Measurements from ENCODE around the gene KLRF2.

DNA sequence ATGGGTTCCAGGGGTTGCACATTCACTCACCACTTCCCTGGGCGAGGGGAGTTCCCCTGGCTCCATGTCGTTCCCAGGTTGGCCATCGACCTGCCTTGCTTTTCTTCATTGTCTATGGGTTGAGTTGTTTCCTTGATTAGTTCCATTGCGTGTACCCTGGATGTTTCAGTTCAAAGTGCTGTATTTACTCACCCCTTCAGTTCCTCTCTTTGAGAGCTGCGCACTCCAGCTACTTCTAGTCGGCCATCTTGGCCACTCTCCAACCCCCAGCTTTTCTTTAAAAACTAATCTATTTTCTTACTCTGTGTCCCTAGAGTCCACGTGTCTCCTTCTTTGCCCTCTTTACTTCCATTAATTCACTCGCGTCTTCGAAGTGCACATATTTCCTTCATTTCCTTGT lies 39.2 kb downstream of the KLRF2 start:
- TF ChIP-seq, protein P1, sequence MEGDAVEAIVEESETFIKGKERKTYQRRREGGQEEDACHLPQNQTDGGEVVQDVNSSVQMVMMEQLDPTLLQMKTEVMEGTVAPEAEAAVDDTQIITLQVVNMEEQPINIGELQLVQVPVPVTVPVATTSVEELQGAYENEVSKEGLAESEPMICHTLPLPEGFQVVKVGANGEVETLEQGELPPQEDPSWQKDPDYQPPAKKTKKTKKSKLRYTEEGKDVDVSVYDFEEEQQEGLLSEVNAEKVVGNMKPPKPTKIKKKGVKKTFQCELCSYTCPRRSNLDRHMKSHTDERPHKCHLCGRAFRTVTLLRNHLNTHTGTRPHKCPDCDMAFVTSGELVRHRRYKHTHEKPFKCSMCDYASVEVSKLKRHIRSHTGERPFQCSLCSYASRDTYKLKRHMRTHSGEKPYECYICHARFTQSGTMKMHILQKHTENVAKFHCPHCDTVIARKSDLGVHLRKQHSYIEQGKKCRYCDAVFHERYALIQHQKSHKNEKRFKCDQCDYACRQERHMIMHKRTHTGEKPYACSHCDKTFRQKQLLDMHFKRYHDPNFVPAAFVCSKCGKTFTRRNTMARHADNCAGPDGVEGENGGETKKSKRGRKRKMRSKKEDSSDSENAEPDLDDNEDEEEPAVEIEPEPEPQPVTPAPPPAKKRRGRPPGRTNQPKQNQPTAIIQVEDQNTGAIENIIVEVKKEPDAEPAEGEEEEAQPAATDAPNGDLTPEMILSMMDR (IDR thresholded peaks at IDR 0.05; ENCODE audit: control extremely low read depth in 1 of 3, insufficient read depth in 1 of 3, low read depth in 1 of 3, low read length in 3 of 3), result no peak
- TF ChIP-seq POLR2A (IDR thresholded peaks at IDR 0.05; ENCODE audit: control extremely low read depth in 1 of 2, low read depth in 2 of 2, low read length in 2 of 2) (no peak), SP4 (IDR thresholded peaks at IDR 0.05; ENCODE audit: low read length) (no peak), ASH2L (IDR thresholded peaks at IDR 0.05; ENCODE audit: low read length) (no peak), FOSL1 (IDR thresholded peaks at IDR 0.05; ENCODE audit: insufficient read depth, low read depth, low read length) (no peak), CHD1 (IDR thresholded peaks at IDR 0.05; ENCODE audit: low read depth, low read length) (no peak), EP300 (IDR thresholded peaks at IDR 0.05; ENCODE audit: borderline replicate concordance in 1 of 2, low read depth in 2 of 2, low read length in 2 of 2) (no peak), PHF8 (conservative IDR thresholded peaks at IDR 0.05; ENCODE audit: low read depth, low read length) (no peak), JUND (IDR thresholded peaks at IDR 0.05; ENCODE audit: low read length) (no peak), MAFK (IDR thresholded peaks at IDR 0.05; ENCODE audit: low read depth, low read length) (no peak), CTBP2 (IDR thresholded peaks at IDR 0.05; ENCODE audit: borderline replicate concordance, insufficient read depth, insufficient read length, low read length) (no peak)
- TF ChIP-seq, protein P2, sequence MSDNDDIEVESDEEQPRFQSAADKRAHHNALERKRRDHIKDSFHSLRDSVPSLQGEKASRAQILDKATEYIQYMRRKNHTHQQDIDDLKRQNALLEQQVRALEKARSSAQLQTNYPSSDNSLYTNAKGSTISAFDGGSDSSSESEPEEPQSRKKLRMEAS (IDR thresholded peaks at IDR 0.05), result no peak
